Osteoblast (primary cell): ENCODE data around the gene CLINT1. TPM values are rescaled to one million over a fixed set of nuclear protein-coding genes. Genes with fewer than 3 reads are reported as not detected.
A peak's percentile ranks its signal among the peaks of the same experiment; 100 is the strongest.

ENCODE experiments used
- DNase-seq: peaks from one replicate; pipeline ENCODE4 v3.0.0; 2011; ENCODE audit warnings: low spot score, mixed read lengths; ENCODE audit not compliant: insufficient read length; ENCODE audit errors: missing footprints
- H2AFZ ChIP-seq: 2 replicates; pipeline ENCODE4 v1.6.0; 2011; ENCODE audit warnings: mild to moderate bottlenecking, low read length
- H3K27ac ChIP-seq: 2 replicates; pipeline ENCODE4 v1.5.1; 2011; ENCODE audit warnings: mild to moderate bottlenecking, low read depth, low read length, moderate library complexity
- H3K27me3 ChIP-seq: 2 replicates; pipeline ENCODE4 v1.6.0; 2012; ENCODE audit warnings: mild to moderate bottlenecking, control low read depth, inconsistent platforms, low read length, moderate library complexity; ENCODE audit not compliant: insufficient read depth
- H3K36me3 ChIP-seq: 2 replicates; pipeline ENCODE4 v1.5.1; 2011; ENCODE audit warnings: mild to moderate bottlenecking, low read length, control low read depth, moderate library complexity; ENCODE audit not compliant: insufficient read depth
- H3K4me1 ChIP-seq: 2 replicates; pipeline ENCODE4 v1.5.1; 2011; ENCODE audit warnings: mild to moderate bottlenecking, low read length, control low read depth, moderate library complexity; ENCODE audit not compliant: insufficient read depth
- H3K4me2 ChIP-seq: 2 replicates; pipeline ENCODE4 v1.6.0; 2011; ENCODE audit warnings: mild to moderate bottlenecking, low read length; ENCODE audit not compliant: insufficient read depth
- H3K4me3 ChIP-seq: fragments of 200-600 bp; sonication (generic); 3 replicates; pipeline ENCODE4 v1.5.1; 2012; ENCODE audit warnings: mild to moderate bottlenecking, low read length, inconsistent platforms; ENCODE audit not compliant: insufficient read depth
- H3K79me2 ChIP-seq: 2 replicates; pipeline ENCODE4 v1.6.0; 2012; ENCODE audit warnings: mild to moderate bottlenecking, low read length, control low read depth, inconsistent platforms; ENCODE audit not compliant: insufficient read depth
- H3K9me3 ChIP-seq: 2 replicates; pipeline ENCODE4 v1.5.1; 2011; ENCODE audit warnings: low read depth, low read length, control low read depth
- H4K20me1 ChIP-seq: 2 replicates; pipeline ENCODE4 v1.6.0; 2012; ENCODE audit warnings: mild to moderate bottlenecking, low read length, control low read depth; ENCODE audit not compliant: insufficient read depth
- total RNA-seq: library from RNA; depleted of rRNA; stranded (reverse); fragments of >200 nt; gene quantifications from 2 replicates; pipeline ENCODE4 v1.2.3, GENCODE V29; 2012
- TF ChIP-seq, protein P1 (sequence below): IDR thresholded peaks from 2 replicates; pipeline ENCODE4 v1.5.1; 2011; ENCODE audit warnings: mild to moderate bottlenecking, low read depth, low read length, moderate library complexity; ENCODE audit errors: extremely low read depth

CLINT1 gene
- total RNA-seq, 1 donor, result 85.4 TPM

DNA sequence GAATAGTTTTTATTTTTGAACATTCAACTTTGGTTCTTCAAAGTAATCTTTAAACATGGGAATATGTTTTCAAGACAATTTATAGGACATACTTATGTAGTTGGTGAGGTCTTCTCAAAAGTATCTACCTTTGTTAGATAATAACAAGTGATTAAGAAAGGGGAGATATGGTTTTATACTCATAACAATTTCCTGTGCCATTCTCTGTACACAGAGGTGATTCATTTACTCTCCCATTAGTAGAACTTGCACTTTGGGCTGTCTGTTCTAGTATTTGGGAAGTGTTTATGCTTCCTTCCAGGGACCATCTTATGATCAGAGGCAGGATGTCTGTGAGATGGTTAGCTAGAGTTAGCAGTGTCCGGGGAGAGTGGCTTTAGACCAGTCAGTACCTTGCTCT is 100.2 kb downstream of the CLINT1 start:
- Histone ChIP-seq H3K27me3 (no peaks in the 10 kb centered on the region), H3K4me1 (no peaks in the 10 kb centered on the region), H3K79me2 (no peaks in the 10 kb centered on the region), H3K4me2 (no peak overlapping the region), H3K36me3 (peaks cover 15% of the 10 kb centered on the region), H3K4me3 (no peak overlapping the region), H3K27ac (no peak overlapping the region), H4K20me1 (no peaks in the 10 kb centered on the region), H3K9me3 (no peaks in the 10 kb centered on the region), H2AFZ (no peak overlapping the region)
- TF ChIP-seq, protein P1, sequence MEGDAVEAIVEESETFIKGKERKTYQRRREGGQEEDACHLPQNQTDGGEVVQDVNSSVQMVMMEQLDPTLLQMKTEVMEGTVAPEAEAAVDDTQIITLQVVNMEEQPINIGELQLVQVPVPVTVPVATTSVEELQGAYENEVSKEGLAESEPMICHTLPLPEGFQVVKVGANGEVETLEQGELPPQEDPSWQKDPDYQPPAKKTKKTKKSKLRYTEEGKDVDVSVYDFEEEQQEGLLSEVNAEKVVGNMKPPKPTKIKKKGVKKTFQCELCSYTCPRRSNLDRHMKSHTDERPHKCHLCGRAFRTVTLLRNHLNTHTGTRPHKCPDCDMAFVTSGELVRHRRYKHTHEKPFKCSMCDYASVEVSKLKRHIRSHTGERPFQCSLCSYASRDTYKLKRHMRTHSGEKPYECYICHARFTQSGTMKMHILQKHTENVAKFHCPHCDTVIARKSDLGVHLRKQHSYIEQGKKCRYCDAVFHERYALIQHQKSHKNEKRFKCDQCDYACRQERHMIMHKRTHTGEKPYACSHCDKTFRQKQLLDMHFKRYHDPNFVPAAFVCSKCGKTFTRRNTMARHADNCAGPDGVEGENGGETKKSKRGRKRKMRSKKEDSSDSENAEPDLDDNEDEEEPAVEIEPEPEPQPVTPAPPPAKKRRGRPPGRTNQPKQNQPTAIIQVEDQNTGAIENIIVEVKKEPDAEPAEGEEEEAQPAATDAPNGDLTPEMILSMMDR, result no peak
- no peak for DNase-seq

DNA sequence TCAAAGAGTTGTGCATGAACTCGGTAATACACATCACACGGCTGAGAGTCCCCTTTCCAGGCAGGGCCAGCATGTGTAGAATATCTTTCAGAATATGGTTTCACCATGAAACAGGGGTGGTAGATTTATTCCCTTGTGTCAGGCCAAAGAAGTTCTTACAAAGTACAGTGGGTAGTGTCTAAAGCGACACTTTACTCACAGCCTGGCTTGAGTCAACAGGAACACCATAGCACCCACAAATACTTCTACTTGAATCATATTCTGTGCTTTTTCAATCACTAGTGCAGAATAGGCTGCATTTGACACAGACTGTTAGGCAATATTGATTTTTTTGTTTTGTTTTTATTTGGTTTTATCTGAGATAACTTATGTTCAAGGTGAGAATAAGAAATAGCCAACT is 102.8 kb downstream of the CLINT1 start:
- no peaks in the 10 kb centered on the region for H3K27me3 ChIP-seq
- H3K4me1 ChIP-seq, result no peaks in the 10 kb centered on the region
- no peak overlapping the region for H3K4me2 ChIP-seq
- H3K27ac ChIP-seq, result no peak overlapping the region
- no peaks in the 10 kb centered on the region for H3K9me3 ChIP-seq
- TF ChIP-seq, protein P1, result no peak
- no peak overlapping the region for H2AFZ ChIP-seq
- H3K36me3 ChIP-seq, result peaks cover 26% of the 10 kb centered on the region
- no peak overlapping the region for H3K4me3 ChIP-seq
- H4K20me1 ChIP-seq, result no peaks in the 10 kb centered on the region
- no peak for DNase-seq
- peaks cover 2% of the 10 kb centered on the region for H3K79me2 ChIP-seq

DNA sequence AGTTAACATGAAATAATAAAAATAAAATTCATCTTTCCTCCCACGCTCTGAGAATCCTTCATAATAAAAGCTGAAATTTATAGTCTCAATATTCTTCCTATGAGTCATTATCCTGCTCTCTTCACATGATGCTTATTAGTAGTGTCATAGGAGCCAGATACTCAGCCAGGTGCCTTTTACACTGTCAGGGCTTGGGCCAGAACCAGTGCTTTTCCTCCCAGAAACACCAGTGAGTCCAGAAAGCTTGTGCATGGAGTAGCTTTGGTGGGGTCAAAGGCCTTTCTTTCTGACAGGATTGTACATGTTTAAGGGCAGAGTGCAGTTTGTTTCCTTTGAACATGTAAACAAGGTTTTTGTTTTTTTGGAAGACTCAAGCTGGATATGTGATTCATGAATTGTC is 108.6 kb downstream of the CLINT1 start:
- Histone ChIP-seq H3K4me2 (peak overlapping the region; percentile 41), H3K4me1 (peaks cover 30% of the 10 kb centered on the region), H3K27me3 (no peaks in the 10 kb centered on the region), H3K79me2 (peaks cover 32% of the 10 kb centered on the region), H3K36me3 (peaks cover 19% of the 10 kb centered on the region), H4K20me1 (no peaks in the 10 kb centered on the region), H2AFZ (no peak overlapping the region), H3K9me3 (no peaks in the 10 kb centered on the region), H3K4me3 (no peak overlapping the region), H3K27ac (peak overlapping the region; percentile 91)
- TF ChIP-seq, protein P1, result no peak
- DNase-seq, result peak; percentile 88

DNA sequence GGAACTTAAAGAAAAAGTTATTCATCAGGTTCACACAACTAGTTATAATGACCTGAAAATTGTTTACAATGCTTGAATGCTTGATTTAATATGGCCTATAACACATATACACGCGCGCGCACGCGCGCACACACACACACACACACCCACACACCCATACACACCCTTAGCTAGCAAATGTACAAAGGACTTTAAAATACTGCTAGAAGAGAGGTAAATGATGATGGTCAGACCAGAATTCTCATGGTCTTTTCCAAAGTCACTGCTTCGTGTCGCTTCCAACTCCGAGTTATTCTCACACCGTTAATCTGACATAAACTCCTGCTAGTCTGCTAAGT is 109.5 kb downstream of the CLINT1 start:
- TF ChIP-seq, protein P1, result no peak
- Histone ChIP-seq H3K9me3 (no peaks in the 10 kb centered on the region), H3K4me1 (peaks cover 38% of the 10 kb centered on the region), H2AFZ (no peak overlapping the region), H3K4me3 (no peak overlapping the region), H3K27ac (peak overlapping the region; percentile 91), H3K36me3 (peaks cover 11% of the 10 kb centered on the region), H3K27me3 (no peaks in the 10 kb centered on the region), H4K20me1 (no peaks in the 10 kb centered on the region), H3K4me2 (no peak overlapping the region), H3K79me2 (peaks cover 41% of the 10 kb centered on the region)
- no peak for DNase-seq
